Calu3 (cell line): Measurements from ENCODE around the gene KLHL42. TPM values are rescaled to one million over a fixed set of nuclear protein-coding genes. Genes with fewer than 3 reads are reported as not detected.

Experiments used
- BruUV-seq: library from RNA; stranded (reverse); fragments of 400-500 nt; replicated peaks from 2 replicates; lab custom pipeline; 2021; lab: Mats Ljungman, UMichigan
- CTCF ChIA-PET: fragments of 300-600 bp; sonication (Branson Sonifier 250); formaldehyde crosslinking; loops from one replicate; lab custom pipeline; 2022; ENCODE audit warnings: antibody characterized with exemption; lab: Charles Lee
- DNase-seq: peaks from one replicate; pipeline ENCODE4 v3.0.0; 2022
- H3K27ac Mint-ChIP-seq: one replicate; pipeline ENCODE4 v1.8.0; 2022; ENCODE audit warnings: mixed read lengths; ENCODE audit not compliant: unreplicated experiment
- H3K27me3 Mint-ChIP-seq: one replicate; pipeline ENCODE4 v1.8.0; 2022; ENCODE audit warnings: mixed read lengths; ENCODE audit not compliant: unreplicated experiment
- H3K36me3 Mint-ChIP-seq: one replicate; pipeline ENCODE4 v1.8.0; 2022; ENCODE audit warnings: mild to moderate bottlenecking, moderate library complexity, mixed read lengths; ENCODE audit not compliant: insufficient read depth, unreplicated experiment
- H3K4me1 Mint-ChIP-seq: one replicate; pipeline ENCODE4 v1.8.0; 2022; ENCODE audit warnings: mild to moderate bottlenecking, low read depth, mixed read lengths; ENCODE audit not compliant: unreplicated experiment
- H3K4me3 Mint-ChIP-seq: one replicate; pipeline ENCODE4 v1.8.0; 2022; ENCODE audit warnings: mild to moderate bottlenecking, low read depth, moderate library complexity, mixed read lengths; ENCODE audit not compliant: unreplicated experiment
- H3K9me3 Mint-ChIP-seq: one replicate; pipeline ENCODE4 v1.8.0; 2022; ENCODE audit warnings: low read depth, mixed read lengths; ENCODE audit not compliant: unreplicated experiment
- CTCF ChIP-seq: fragments of 200-600 bp; IDR thresholded peaks from one replicate; pipeline ENCODE4 v1.8.0; 2022; ENCODE audit warnings: antibody characterized with exemption; ENCODE audit not compliant: unreplicated experiment
- intact Hi-C: fragments of 100-400 bp; cut with micrococcal nuclease; formaldehyde crosslinking; loops from one replicate; pipeline ENCODE4 v1.10.0; 2022; ENCODE audit not compliant: unreplicated experiment
- total RNA-seq: library from RNA; stranded (reverse); gene quantifications from 2 replicates; pipeline ENCODE4 v1.2.3, GENCODE V29; 2022

The KLHL42 gene
- total RNA-seq, 1 experiment from 2014 or later, result 18.5 TPM

GRCh38 chr12:27806259-27806658, 26.2 kb downstream of the KLHL42 start:
- no peak for DNase-seq
- H3K27me3 Mint-ChIP-seq, result no peaks in the 10 kb centered on the region
- intact Hi-C loops, result no loop called here
- no peaks in the 10 kb centered on the region for H3K36me3 Mint-ChIP-seq
- TF ChIP-seq CTCF, result no peak
- no peaks in the 10 kb centered on the region for H3K4me1 Mint-ChIP-seq
- H3K27ac Mint-ChIP-seq, result no peak overlapping the region
- CTCF ChIA-PET, result no interaction called here
- H3K4me3 Mint-ChIP-seq, result no peak overlapping the region
- BruUV-seq, result no TSS peak
- H3K9me3 Mint-ChIP-seq, result peaks cover 2% of the 10 kb centered on the region

GRCh38 chr12:27807063-27807703, 27.1 kb downstream of the KLHL42 start:
- no peak for DNase-seq
- Mint-ChIP-seq H3K27ac (no peak overlapping the region), H3K9me3 (peaks cover 2% of the 10 kb centered on the region), H3K4me3 (no peak overlapping the region), H3K27me3 (no peaks in the 10 kb centered on the region), H3K4me1 (no peaks in the 10 kb centered on the region), H3K36me3 (no peaks in the 10 kb centered on the region)
- CTCF ChIA-PET, result no interaction called here
- TF ChIP-seq CTCF, result no peak
- no TSS peak for BruUV-seq
- intact Hi-C loops, result no loop called here

DNA sequence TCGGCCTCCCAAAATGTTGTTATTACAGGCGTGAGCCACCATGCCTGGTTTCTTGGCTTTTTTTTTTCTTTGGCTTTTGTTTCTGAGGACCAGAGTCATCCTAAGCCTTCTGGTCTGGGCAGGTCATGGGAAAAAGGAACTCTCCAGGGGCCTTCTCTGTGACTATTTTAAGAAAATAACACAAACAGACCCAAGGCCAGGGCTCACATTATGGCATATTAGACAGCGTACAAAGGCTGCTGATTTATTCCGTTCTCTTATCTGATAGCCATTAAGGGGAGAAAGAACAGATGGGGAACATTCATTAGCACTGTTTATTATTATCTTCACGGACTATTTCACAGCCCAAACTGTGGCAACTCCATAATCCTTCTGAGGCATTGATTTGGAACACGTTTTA, 28.8 kb downstream of the KLHL42 start:
- no peaks in the 10 kb centered on the region for H3K27me3 Mint-ChIP-seq
- no TSS peak for BruUV-seq
- no peak for DNase-seq
- no peak overlapping the region for H3K4me3 Mint-ChIP-seq
- H3K9me3 Mint-ChIP-seq, result peaks cover 2% of the 10 kb centered on the region
- TF ChIP-seq CTCF, result no peak
- peaks cover under 1% of the 10 kb centered on the region for H3K4me1 Mint-ChIP-seq
- CTCF ChIA-PET, result no interaction called here
- intact Hi-C loops, result no loop called here
- no peak overlapping the region for H3K27ac Mint-ChIP-seq
- no peaks in the 10 kb centered on the region for H3K36me3 Mint-ChIP-seq

- BruUV-seq, result no TSS peak
- Mint-ChIP-seq H3K36me3 (no peaks in the 10 kb centered on the region), H3K4me3 (no peak overlapping the region), H3K4me1 (peaks cover 7% of the 10 kb centered on the region), H3K9me3 (peaks cover 5% of the 10 kb centered on the region), H3K27me3 (no peaks in the 10 kb centered on the region), H3K27ac (no peak overlapping the region)
- no peak for TF ChIP-seq CTCF
- intact Hi-C loops, result no loop called here
- no peak for DNase-seq
- CTCF ChIA-PET, result no interaction called here
Observed at GRCh38 chr12:27810756-27811155, 30.7 kb downstream of the KLHL42 start.
